ENCODE results near the gene DYNC1LI1.

DNA sequence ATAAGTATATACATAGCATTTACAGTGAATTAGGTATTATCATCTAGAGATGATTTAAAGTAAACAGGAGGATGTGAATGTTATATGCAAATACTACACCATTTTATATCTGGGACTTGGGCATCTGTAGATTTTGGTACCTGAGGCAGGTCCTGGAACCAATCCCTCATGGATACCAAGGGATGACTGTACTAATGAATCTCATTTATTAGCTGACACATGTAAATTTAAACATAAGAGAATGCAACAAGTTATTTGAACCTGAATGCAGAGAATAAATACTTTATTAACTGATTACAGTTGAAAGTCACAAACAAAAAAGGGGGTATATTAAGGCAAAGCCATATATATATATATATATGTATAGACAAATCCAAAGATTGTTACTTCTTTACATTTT lies 44.9 kb downstream of the DYNC1LI1 start:
- TF ChIP-seq, protein P1, sequence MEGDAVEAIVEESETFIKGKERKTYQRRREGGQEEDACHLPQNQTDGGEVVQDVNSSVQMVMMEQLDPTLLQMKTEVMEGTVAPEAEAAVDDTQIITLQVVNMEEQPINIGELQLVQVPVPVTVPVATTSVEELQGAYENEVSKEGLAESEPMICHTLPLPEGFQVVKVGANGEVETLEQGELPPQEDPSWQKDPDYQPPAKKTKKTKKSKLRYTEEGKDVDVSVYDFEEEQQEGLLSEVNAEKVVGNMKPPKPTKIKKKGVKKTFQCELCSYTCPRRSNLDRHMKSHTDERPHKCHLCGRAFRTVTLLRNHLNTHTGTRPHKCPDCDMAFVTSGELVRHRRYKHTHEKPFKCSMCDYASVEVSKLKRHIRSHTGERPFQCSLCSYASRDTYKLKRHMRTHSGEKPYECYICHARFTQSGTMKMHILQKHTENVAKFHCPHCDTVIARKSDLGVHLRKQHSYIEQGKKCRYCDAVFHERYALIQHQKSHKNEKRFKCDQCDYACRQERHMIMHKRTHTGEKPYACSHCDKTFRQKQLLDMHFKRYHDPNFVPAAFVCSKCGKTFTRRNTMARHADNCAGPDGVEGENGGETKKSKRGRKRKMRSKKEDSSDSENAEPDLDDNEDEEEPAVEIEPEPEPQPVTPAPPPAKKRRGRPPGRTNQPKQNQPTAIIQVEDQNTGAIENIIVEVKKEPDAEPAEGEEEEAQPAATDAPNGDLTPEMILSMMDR (IDR thresholded peaks at IDR 0.05 in 4 of 5, conservative IDR thresholded peaks at IDR 0.05 in 1 of 5) = no peak
- no peak for TF ChIP-seq POLR2A (IDR thresholded peaks at IDR 0.05)

Measured in gastrocnemius medialis (tissue), 4 donors.